Activated B cell treated with CpG ODN at 0.5 μM for 24 hours (primary cell): ENCODE data around the gene KRTAP10-5. TPM values are rescaled to one million over a fixed set of nuclear protein-coding genes. Genes with fewer than 3 reads are reported as not detected.
A peak's percentile ranks its signal among the peaks of the same experiment; 100 is the strongest.

Experiments
- ATAC-seq: fragments of 200-7000 bp; cut with Tn5 transposase; one replicate; pipeline ENCODE4 v1.10.0; 2021; ENCODE audit warnings: low read depth, mild to moderate bottlenecking, moderate library complexity
- CTCF ChIA-PET: fragments of 350-600 bp; sonication (Branson Sonifier 250); formaldehyde crosslinking; loops from one replicate; lab custom pipeline; 2021; ENCODE audit warnings: antibody characterized with exemption; lab: Charles Lee
- POLR2A ChIA-PET: fragments of 350-600 bp; sonication (Branson Sonifier 250); formaldehyde crosslinking; loops from one replicate; lab custom pipeline; 2021; ENCODE audit warnings: antibody characterized with exemption; lab: Charles Lee
- DNase-seq: peaks from one replicate; pipeline ENCODE4 v3.0.0; 2022
- H3K27ac Mint-ChIP-seq: one replicate; pipeline ENCODE4 v1.8.0; 2020; ENCODE audit warnings: mixed read lengths
- H3K27me3 Mint-ChIP-seq: one replicate; pipeline ENCODE4 v1.8.0; 2021; ENCODE audit warnings: mixed read lengths
- H3K36me3 Mint-ChIP-seq: one replicate; pipeline ENCODE4 v1.8.0; 2021; ENCODE audit warnings: low read depth, mixed read lengths
- H3K4me1 Mint-ChIP-seq: one replicate; pipeline ENCODE4 v1.8.0; 2021; ENCODE audit warnings: mixed read lengths
- H3K4me3 Mint-ChIP-seq: one replicate; pipeline ENCODE4 v1.8.0; 2020; ENCODE audit warnings: mild to moderate bottlenecking, mixed read lengths
- H3K9me3 Mint-ChIP-seq: one replicate; pipeline ENCODE4 v1.8.0; 2020; ENCODE audit warnings: mixed read lengths
- intact Hi-C: fragments of 100-400 bp; cut with micrococcal nuclease; formaldehyde crosslinking; loops from one replicate; pipeline ENCODE4 v1.15.1; 2024
- total RNA-seq: library from RNA; stranded (reverse); gene quantifications from 2 replicates; pipeline ENCODE4 v1.2.3, GENCODE V29; 2022
- TF ChIP-seq, protein P1 (sequence below): fragments of 200-600 bp; IDR thresholded peaks from one replicate; pipeline ENCODE4 v1.8.0; 2022; ENCODE audit warnings: antibody characterized with exemption, mild to moderate bottlenecking

The KRTAP10-5 gene
- total RNA-seq, 1 donor from 2014 or later = not detected

DNA sequence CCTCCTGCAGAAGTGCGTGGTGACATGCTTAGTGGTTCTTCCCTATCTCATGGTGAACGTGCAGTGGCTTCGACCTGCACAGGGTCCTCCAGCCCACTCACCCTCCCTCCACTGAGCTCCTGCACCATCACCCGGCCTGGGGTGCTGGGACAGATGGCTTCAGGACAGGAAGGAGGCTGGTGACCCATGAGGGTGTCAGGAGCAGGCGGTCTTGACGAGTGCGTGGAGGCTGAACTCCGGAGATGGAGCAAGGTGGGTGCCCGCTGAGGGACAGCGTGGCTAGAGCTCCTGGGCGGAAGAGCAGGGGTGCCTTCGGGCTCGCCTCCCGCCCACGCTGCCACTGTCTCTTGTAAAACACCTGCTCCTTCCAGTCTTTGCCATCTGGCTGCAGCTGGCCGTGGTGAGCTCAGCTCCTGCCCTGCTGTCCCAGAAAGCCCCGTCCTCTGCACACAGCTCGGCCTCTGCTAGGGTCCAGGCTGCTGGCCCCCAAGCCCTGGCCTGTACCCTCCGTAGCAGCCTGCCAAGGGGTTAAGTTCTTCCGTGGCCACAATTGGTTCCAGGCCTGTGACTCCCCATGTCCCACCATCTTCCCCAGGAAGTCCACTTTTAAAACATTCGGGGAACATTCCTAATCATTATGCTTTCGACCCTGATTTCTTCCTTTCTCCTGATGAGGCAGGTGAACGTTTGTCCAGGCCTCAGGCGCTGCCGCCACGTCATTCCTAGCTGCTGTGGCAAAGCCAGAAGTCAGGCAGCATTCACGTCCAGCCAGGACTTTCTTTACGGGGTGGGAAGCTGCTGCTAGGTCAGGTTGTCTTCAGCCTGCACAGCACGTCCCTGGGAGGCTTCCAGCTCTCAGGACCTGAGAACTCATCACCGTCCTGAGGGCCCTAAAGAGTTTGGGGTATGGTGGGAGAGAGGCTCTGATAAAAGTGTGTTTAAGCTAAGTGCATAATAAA is 48.5 kb downstream of the KRTAP10-5 start:
- POLR2A ChIA-PET = interaction anchor here (0.5 kb wide), 1 partner anchor 41 kb away, joined by 3 read pairs; no protein-coding TSS in a partner anchor

DNA sequence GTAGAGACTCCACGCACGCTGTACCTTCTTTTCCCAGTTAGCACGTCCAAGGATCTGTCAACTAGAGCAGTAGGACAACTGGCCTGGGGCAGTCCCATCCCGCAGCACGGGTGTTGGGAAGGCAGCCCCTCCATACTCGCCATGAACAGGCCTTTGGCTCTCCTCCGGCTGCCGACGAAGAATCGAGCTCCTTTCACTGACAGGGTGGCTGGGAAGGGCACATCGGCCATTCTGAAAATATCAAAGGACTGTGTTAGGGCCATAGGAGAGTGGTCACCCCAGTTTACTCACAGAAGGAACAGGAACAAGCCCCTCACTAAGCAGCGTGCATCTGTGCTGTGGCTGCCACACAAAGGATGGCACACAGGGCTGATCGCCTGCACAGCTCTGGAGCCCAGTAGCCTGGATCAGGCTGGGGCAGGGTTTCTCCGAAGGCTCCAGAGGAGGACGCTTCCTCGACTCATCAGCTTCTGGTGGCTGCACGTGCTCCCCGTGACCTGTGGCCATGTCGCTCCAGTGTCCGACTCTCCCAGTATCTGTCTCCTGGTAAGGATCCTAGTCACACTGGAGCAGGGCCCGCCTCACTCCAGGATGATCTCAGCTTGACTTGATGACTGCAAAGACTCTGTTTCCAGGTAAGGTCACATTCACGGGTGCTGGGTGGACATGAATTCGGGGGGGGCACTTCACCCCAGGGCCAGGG is 49.4 kb downstream of the KRTAP10-5 start:
- ATAC-seq (no peak), DNase-seq (no peak)
- H3K4me3 Mint-ChIP-seq = no peak overlapping the region
- no peak overlapping the region for H3K27ac Mint-ChIP-seq
- TF ChIP-seq, protein P1, sequence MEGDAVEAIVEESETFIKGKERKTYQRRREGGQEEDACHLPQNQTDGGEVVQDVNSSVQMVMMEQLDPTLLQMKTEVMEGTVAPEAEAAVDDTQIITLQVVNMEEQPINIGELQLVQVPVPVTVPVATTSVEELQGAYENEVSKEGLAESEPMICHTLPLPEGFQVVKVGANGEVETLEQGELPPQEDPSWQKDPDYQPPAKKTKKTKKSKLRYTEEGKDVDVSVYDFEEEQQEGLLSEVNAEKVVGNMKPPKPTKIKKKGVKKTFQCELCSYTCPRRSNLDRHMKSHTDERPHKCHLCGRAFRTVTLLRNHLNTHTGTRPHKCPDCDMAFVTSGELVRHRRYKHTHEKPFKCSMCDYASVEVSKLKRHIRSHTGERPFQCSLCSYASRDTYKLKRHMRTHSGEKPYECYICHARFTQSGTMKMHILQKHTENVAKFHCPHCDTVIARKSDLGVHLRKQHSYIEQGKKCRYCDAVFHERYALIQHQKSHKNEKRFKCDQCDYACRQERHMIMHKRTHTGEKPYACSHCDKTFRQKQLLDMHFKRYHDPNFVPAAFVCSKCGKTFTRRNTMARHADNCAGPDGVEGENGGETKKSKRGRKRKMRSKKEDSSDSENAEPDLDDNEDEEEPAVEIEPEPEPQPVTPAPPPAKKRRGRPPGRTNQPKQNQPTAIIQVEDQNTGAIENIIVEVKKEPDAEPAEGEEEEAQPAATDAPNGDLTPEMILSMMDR = no peak
- intact Hi-C loops = no loop called here
- no peaks in the 10 kb centered on the region for H3K36me3 Mint-ChIP-seq
- ChIA-PET POLR2A (interaction anchor here (0.5 kb wide), 1 partner anchor 42 kb away, joined by 3 read pairs; no protein-coding TSS in a partner anchor), CTCF (no interaction called here)
- H3K4me1 Mint-ChIP-seq = no peaks in the 10 kb centered on the region
- H3K27me3 Mint-ChIP-seq = peaks cover 9% of the 10 kb centered on the region
- H3K9me3 Mint-ChIP-seq = peaks cover 3% of the 10 kb centered on the region

More for the DNA sequence above, 48.5 kb downstream of the KRTAP10-5 start:
- intact Hi-C loops = no loop called here
- TF ChIP-seq, protein P1 = no peak
- CTCF ChIA-PET = no interaction called here
- Mint-ChIP-seq H3K27me3 (peaks cover 9% of the 10 kb centered on the region), H3K36me3 (no peaks in the 10 kb centered on the region), H3K4me1 (no peaks in the 10 kb centered on the region), H3K9me3 (peaks cover 3% of the 10 kb centered on the region), H3K27ac (no peak overlapping the region), H3K4me3 (no peak overlapping the region)
- ATAC-seq = no peak
- DNase-seq = peak; percentile 11

DNA sequence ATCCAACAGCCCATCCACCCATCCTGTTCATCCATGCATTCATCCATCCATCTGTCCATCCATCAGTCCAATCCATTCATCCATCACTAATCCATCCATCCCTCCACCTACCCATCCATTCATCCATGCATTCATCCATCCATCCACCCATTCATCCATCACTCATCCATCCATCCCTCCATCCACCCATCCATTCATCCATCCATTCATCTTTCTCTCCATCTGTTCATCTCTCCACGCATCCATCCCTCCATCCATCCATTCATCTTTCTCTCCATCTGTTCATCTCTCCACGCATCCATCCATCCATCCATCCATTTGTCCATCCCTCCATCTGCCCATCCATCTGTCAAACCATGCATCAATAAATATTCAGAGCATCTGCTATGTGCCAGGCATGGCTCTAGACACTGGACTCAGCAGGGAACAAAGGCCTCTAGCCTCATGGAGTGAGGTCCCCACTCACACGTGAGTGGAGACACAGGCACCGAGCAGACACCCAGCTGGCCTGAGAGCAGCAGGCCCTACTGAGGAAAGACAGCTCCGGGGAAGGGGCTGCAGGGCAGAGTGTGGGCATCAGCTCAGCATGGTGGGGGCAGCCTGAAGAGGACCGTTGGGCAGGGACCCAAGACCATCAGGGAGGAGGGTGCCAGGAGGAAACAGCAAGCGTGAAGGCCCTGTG is 50.0 kb downstream of the KRTAP10-5 start:
- DNase-seq = no peak
- H3K27me3 Mint-ChIP-seq = peaks cover 9% of the 10 kb centered on the region
- no peak for ATAC-seq
- H3K4me1 Mint-ChIP-seq = no peaks in the 10 kb centered on the region
- ChIA-PET CTCF (no interaction called here), POLR2A (no interaction called here)
- TF ChIP-seq, protein P1 = no peak
- H3K9me3 Mint-ChIP-seq = peaks cover 3% of the 10 kb centered on the region
- H3K4me3 Mint-ChIP-seq = no peak overlapping the region
- intact Hi-C loops = no loop called here
- no peak overlapping the region for H3K27ac Mint-ChIP-seq
- no peaks in the 10 kb centered on the region for H3K36me3 Mint-ChIP-seq

DNA sequence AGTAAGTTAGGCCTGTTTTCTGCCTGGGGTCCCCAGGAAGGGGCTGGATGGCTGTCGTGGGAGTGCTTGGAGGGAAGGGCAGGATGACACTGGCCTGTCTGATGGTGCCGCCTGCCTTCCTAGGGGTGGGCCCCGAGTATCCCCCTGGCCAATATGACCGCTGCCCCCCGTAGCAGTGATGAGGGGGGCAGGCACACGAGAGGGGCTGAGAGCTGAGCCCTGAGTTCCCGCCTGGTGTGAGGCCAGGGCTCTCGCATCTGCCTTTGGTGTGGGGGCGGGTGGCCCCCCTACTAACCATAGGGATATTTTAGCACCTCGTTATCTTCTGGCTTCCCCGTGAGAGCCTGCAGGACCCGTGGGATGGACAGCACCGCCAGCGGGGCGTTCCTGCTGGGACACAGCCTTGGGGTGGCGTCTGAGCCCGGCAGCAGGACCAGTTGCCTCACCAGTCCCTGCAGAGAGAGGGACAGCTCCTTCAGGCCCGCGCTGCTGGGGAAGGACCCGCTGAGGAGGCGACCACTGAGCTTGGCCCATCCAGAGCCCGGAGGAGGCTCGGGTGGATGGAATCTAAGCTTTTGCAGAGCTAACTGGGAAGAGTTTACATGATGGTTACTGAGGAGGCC is 50.8 kb downstream of the KRTAP10-5 start:
- CTCF ChIA-PET = no interaction called here
- POLR2A ChIA-PET = no interaction called here
- DNase-seq (peak; percentile 7), ATAC-seq (no peak)
- Mint-ChIP-seq H3K27ac (no peak overlapping the region), H3K4me3 (no peak overlapping the region), H3K9me3 (peaks cover 2% of the 10 kb centered on the region), H3K36me3 (no peaks in the 10 kb centered on the region), H3K4me1 (no peaks in the 10 kb centered on the region), H3K27me3 (peaks cover 9% of the 10 kb centered on the region)
- TF ChIP-seq, protein P1 = no peak
- intact Hi-C loops = no loop called here

Other genes with a start within 250 kb of the KRTAP10-5 start
- gene CFAP410, start 241.2 kb downstream of the KRTAP10-5 start, total RNA-seq = 50.6 and 62.3 TPM in 2 replicates
- 2.4 and 3.9 TPM in 2 replicates for gene TRPM2, start 227.0 kb downstream of the KRTAP10-5 start, total RNA-seq
- 0.91 and 1.00 TPM in 2 replicates for gene LRRC3, start 125.1 kb downstream of the KRTAP10-5 start, total RNA-seq
- not detected in 2 replicates for gene KRTAP10-1, start 40.4 kb downstream of the KRTAP10-5 start, total RNA-seq
- gene KRTAP10-2, start 29.1 kb downstream of the KRTAP10-5 start, total RNA-seq = not detected in 2 replicates
- gene KRTAP10-3, start 21.8 kb downstream of the KRTAP10-5 start, total RNA-seq = not detected in 2 replicates
- gene KRTAP10-4, start 6.9 kb downstream of the KRTAP10-5 start, total RNA-seq = not detected in 2 replicates
- gene KRTAP10-6, start 11.9 kb upstream of the KRTAP10-5 start, total RNA-seq = not detected in 2 replicates
- not detected in 2 replicates for gene KRTAP10-7, start 20.0 kb upstream of the KRTAP10-5 start, total RNA-seq
- gene KRTAP10-8, start 31.5 kb upstream of the KRTAP10-5 start, total RNA-seq = not detected in 2 replicates
- gene KRTAP10-9, start 46.5 kb upstream of the KRTAP10-5 start, total RNA-seq = not detected in 2 replicates
- not detected in 2 replicates for gene KRTAP10-10, start 56.8 kb upstream of the KRTAP10-5 start, total RNA-seq
- not detected in 2 replicates for gene KRTAP10-11, start 65.8 kb upstream of the KRTAP10-5 start, total RNA-seq
- gene KRTAP12-4, start 74.1 kb upstream of the KRTAP10-5 start, total RNA-seq = not detected in 2 replicates
- not detected in 2 replicates for gene KRTAP12-3, start 77.3 kb upstream of the KRTAP10-5 start, total RNA-seq
- gene KRTAP12-2, start 86.3 kb upstream of the KRTAP10-5 start, total RNA-seq = not detected in 2 replicates
- gene KRTAP12-1, start 101.6 kb upstream of the KRTAP10-5 start, total RNA-seq = not detected in 2 replicates
- gene KRTAP10-12, start 116.6 kb upstream of the KRTAP10-5 start, total RNA-seq = not detected in 2 replicates
- gene TSPEAR, start 131.0 kb upstream of the KRTAP10-5 start, total RNA-seq = not detected in 2 replicates
- 102 and 108 TPM in 2 replicates for gene UBE2G2, start 221.2 kb upstream of the KRTAP10-5 start, total RNA-seq
- gene SUMO3, start 237.5 kb upstream of the KRTAP10-5 start, total RNA-seq = 63.2 and 66.0 TPM in 2 replicates